GM21723 (cell line): ENCODE data around the gene HSD17B12.

ENCODE experiments used
- ATAC-seq: cut with Tn5 transposase; IDR thresholded peaks from one replicate; pipeline ENCODE4 v1.9.1; 2021; ENCODE audit warnings: mild to moderate bottlenecking, moderate library complexity; ENCODE audit not compliant: unreplicated experiment

Gene HSD17B12

DNA sequence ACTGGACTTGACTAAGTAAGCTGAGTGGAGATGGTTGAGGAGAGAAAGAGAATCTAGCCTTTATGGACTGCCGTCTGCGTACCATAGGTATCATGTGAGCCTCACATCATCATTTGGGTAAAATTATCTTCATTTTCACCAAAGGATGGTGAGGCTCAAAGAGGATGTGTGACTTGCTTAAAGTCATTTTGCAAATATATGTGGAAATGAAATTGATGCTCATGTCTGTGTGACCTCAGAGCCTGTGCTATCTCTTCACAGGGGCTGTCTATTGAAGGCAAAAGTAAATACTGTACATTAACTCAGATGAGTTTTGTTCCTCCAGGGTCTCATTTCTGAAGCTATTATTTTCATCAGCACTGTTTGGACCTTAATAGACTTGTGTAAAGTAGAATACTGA is 116.8 kb downstream of the HSD17B12 start:
- ATAC-seq = no peak

DNA sequence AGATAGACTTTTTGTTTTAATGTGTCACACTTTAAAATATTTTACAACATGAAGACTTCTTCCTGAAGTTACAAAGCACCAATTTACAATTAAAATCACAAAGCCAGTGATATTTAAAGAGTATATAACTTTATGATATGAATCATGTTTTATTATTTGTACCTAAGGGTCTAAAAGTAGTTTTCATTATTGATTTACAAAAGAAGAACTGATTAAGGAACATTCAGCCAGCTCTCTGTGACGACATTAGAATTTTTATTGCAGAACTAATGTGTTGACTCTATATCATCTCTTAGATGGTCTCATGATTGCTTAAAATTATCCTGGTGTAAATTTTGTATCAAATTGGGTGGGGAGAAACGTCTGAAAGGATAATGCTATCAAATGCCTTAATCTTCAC is 117.3 kb downstream of the HSD17B12 start:
- no peak for ATAC-seq

DNA sequence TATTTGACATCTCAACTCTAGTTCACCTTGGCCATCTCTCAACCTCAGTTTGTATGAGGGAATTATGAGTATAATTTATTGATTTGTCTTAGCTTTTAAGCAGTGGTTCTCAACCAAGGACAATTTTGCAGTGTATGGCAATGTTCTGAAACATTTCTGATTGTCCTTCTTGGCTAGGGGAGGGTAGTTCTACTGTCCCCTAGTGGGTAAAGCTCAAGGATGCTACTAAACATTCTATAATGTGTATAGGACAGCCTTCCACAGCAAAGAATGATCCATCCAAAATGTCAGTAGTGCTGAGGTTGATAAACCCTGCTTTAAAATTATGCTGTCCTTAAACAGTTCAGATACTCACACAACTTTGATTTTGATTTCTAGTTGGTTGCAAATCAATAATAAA is 122.0 kb downstream of the HSD17B12 start:
- ATAC-seq = no peak

DNA sequence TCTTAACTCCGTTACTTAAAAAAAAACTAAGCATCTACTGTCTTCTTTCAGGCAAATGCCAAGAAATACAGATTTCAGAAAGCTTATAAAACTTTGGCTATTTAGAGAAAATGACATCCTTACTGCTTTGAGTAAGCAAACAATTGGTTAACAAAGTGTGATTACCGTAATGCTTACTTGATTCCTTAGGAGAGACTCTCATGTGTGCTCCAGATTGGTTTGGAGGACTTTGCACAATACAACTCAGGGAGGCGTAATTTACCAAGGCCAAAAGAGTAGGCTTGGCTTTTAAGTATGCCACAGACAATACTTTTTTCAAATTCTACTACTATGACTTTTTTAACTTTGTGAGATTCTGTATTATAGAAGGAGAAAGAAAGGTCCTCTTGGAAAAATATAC is 123.2 kb downstream of the HSD17B12 start:
- no peak for ATAC-seq

DNA sequence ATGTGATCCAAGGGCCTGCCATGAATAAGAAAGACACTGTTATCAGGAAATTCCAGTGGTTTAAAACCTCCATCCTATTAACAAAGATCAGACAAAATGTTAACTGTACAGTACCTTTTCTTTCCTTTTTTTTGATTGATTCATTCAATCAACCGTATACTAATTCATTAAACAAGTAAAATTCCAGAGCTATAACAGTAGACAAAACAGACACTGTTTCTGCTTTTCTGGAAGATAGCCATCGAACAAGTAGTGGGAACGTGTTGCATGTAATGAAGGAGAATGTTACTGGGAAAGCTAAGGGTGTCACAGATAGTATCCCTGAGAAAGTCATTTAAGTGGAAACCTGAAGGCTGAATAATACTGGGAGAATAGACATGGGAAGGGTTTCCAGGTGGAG is 126.4 kb downstream of the HSD17B12 start:
- ATAC-seq = no peak

DNA sequence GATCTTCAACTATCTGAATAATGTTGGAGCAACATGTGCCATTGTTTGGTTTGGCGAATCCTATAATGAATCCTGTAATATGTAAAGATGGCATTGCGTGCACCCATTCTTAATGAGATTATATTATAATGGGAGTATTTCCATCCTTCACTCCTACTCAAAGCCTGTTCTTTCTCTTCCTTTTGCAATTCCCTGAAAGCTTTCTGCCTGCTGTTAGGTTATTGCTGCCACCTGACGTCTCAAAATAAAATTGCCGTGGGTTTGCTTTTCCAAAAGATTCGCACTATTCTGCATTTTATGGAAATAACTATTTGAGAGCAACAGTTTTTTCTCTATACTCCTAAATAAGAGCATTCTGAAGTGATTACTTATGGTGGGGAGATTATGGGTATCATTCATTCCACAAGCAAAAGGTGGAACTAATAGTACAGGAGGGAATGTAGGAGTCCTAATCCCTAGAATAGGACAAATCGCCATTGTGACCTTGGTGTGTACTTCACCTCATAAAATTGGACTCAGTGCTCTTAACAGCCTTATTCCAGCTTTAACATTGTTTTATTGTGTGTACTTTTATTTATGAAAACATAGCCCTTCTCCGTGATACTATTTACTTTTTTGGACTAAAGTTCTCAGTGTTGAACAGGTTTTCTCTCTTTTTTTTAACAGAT is 130.5 kb downstream of the HSD17B12 start:
- no peak for ATAC-seq

DNA sequence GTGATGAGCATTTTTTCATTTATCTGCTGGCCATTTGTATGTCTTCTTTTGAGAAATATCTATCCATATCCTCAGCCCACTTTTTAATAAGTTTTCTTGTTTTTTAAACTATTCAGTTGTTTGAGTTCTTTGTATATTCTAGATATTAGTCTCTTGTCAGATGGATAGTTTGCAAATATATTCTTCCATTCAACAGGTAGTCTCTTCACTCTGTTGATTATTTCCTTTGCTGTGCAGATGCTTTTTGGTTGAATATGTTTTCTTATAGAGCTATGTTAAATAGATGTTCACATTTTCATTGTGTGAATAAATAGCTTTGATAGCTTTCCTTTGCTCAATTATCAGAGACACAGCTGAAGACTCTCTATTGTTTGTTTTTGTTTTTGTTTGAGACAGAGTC is 131.9 kb downstream of the HSD17B12 start:
- no peak for ATAC-seq

DNA sequence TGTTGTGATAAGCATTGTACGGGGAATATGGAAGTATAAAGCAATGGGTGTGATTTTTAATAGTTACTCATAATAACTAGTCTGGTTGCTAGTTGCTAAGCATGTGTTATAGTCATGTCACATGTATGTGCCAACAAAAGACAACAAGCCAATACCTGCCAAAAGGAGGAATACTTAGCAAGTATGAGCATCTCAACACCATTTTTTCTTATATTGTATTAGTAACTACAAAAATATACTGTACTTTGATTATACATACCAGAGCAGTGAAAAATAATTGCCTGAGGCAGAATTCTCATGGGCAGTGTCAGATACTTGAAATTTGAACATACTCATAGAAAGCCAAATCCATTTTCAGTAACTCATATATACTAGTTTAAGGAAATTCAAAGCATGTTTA is 137.7 kb downstream of the HSD17B12 start:
- no peak for ATAC-seq

DNA sequence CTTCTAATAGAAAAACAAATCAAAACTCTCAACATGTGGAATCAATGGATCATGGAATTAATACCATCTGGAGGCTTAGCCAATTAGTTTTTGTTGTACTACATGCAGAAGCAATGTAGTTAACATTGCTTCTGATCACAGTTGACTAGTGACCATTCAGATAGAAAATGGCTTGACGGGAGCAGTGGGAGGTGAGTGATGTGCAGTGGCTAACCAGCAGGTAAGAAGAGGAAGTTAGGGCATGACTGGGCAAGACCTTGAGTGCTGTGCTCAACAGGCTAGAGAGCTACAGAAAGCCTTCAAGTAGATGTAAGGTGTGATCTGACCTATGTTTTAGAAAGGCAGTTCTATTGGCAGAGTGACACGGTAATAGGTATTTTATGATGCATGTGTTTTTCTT is 139.4 kb downstream of the HSD17B12 start:
- peak; percentile 74 for ATAC-seq

DNA sequence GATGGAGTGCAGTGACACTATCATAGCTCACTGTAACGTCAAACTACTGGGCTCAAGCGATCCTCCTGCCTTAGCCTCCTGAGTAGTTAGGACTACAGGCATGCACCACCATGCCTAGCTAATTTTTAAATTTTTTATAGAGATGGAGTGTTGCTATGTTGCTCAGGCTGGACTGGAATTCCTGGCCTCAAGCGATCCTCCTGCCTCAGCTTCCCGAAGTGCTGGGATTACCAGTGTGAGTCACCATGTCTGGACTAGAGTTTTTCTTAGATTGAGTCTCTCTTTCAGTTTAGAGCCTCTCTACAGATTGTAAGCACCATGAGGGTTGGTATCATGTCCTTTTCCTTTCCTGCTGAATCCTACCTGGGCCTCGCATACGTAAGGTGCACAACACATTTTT is 142.8 kb downstream of the HSD17B12 start:
- no peak for ATAC-seq

DNA sequence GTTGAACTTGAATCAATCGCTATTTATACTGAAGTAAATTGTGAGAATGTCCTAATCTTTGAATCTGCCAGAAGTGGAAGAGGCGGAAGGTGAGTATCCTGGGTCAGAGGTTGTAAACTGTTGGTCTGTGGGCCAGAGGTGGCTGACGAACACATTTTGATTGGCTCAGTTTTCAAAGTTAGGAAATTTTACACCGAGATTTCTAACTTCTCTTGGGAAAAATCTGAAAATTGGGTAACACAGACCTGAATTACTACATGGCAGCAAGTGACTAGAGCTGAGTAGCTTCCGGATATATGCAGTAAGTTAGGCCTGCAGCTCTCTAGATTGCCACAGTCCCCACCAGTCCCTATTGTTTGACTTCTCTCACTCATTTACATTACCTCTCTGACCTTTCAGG is 143.3 kb downstream of the HSD17B12 start:
- ATAC-seq = no peak

DNA sequence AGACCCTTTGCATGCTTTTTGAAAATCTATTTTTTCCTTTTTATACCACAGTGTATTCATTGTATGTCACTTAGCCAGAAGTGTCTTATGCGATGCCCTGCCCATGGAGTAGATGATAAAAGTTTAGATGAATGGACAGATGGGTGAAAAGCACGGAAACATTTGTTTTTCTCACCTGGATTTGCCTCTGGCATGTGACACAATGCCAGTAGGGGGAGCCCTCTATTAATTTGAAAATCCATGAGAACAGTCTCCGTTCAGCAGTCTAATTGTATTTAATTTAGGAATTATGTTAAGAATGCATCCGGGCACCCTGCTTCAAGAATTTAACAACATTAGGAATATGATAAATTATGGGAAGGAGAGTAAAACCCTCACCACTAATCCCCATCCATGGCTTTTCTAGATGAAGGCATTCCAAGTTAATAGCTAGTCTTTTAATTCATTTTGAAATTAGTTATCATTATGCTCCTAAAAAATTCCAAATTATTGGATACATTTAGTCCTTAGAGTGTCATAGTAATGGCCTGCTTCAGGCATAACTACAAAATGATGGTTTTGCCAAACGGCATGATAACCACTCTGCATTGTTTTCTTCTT is 144.8 kb downstream of the HSD17B12 start:
- no peak for ATAC-seq

DNA sequence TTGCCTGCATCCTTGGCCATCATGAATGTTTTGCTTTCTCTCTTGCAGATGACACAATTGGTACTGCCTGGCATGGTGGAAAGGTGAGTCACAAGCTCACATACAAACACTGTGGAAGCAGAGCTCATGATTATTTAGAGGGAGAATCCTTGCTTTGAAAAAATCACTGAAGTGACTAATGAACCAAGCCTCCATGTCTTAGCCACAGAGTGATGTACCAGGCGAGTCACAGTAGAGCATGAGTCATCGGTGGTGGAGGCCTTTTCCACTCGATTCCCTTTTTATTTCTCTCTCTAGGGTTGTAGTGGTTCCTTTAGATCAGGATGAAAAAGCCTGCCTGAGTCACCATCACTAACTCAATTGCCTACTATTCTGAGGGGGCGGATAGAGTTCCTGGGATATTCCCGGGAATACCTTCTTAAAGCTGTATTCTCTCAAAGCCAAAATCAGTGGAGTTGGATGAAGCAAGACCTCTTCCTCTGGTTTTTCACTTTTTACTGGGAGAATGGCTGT is 150.4 kb downstream of the HSD17B12 start:
- ATAC-seq = no peak

DNA sequence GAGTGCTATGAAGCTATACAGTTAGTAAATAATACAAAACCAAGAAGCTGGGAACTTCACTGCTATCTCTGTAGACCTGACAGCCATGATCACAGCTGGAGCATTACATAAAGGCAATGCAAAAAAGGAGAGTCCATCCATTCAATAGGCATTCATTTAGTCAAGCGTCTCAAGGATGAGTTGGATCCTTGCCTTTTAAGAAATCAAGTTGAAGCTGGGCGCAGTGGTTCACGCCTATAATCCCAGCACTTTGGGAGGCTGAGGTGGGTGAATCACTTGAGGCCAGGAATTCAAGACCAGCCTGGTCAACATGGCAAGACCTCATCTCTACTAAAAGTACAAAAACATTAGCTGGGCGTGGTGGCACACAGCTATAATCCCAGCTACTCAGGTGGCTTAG is 152.0 kb downstream of the HSD17B12 start:
- ATAC-seq = no peak

DNA sequence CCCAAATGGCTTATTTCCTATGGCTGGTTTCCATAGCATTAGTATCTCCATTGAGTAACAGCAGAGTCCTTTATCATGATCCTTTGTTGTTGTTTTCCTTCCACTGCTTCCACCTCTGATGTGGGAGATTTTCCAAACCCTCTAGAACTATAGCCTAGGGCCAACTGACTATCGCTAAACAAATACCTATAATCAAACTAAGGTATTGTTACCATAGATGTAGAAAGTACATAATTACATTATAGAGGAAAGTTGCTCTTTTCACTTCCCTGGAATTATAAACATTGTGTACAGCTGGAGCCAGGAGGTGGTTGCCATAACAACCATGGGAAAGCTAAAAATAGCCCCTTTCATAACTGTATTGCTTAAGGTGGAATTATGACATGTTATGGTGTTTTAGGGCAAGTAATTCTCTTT is 153.1 kb downstream of the HSD17B12 start:
- no peak for ATAC-seq

DNA sequence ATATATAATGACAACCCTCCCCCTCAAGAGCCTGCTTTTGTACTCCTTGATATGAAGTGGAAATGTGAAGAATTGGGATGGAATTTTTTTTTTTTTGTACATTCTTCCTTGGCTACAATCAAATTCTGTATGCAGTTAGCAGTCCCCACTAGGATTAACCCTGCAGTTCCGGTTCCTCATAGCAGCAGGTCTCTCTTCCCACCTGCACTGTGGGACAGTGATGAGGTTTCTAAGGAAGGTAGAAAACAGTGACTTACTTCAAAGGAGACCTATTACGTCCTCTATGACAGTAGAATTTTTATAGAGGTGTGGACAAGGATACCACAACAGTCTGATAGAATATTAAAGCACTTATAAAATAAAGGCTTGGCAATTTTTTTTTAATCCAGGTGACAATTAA is 153.7 kb downstream of the HSD17B12 start:
- ATAC-seq = no peak

DNA sequence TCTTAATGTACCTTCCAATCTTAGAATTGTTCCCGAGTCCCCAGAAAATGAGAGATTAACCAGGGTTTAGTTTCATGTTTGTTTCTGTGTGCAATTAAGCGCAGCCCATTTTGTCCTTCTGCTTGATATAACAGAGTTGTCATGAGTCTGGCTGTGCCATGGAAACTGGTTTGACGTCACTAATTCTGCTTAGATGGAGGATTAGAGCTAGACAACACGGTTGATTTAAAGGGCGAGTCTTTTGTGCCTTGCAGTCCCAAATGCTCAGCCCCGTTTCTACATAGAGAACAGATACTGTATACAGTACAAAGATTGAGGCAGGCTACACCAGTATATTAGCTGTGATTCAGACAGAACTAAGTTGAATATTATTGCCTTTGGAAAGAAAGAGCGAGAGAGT is 154.6 kb downstream of the HSD17B12 start:
- no peak for ATAC-seq

DNA sequence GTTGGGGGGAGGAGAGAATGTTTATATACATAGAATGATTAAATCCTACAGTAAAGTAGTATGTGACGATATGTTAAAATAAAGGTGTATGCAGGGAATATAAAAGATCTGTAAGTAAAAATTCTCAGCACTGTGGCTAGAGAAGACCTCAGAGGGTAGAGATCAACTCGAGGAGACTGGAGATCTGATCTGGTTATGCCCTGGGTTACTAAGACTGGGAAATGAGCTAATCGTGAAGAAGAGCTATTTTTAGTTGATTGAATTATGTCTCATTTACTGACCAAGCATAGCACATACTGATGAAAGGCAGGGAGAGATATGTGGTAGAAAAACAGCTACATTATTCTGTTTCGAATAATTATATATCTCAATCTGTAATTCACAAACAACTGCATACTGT is 157.3 kb downstream of the HSD17B12 start:
- no peak for ATAC-seq

DNA sequence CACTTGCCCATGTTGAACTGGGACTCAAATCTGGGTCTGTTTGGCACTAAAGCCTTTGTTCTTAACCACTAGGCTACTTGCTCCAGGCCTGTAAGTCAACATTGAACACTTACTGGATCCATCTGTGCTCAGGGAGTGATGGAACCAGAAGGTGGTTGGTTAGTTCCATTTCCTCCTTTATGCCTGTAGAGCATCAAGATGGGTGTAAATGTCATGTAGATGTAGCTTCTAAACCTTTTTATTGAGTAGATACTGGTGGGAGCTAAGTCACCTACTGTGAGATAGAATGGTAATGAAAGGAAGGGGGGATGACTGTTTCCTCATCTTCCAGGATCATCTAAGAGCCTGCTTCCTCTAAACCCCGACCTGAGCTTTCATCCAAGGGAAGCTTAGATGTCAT is 161.5 kb downstream of the HSD17B12 start:
- ATAC-seq = no peak

DNA sequence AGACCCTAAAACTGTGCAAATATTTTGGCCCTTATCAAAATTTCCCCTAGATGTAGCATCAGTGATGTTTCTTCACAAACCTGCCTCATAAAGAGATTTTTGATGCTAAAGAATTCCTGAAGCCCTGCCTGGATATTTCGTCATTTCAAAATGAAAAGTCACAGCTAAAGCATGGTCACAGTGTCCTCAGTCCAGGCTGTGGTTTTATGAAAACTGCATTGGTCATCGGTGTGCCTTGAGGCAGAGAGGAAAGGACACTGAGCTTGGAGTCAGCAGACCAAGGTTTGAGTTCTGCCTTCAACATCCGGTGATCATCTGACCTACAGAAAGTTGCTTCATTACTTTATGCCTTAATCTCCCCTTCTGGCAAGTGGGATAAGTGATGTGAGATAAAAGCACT is 165.3 kb downstream of the HSD17B12 start:
- no peak for ATAC-seq

DNA sequence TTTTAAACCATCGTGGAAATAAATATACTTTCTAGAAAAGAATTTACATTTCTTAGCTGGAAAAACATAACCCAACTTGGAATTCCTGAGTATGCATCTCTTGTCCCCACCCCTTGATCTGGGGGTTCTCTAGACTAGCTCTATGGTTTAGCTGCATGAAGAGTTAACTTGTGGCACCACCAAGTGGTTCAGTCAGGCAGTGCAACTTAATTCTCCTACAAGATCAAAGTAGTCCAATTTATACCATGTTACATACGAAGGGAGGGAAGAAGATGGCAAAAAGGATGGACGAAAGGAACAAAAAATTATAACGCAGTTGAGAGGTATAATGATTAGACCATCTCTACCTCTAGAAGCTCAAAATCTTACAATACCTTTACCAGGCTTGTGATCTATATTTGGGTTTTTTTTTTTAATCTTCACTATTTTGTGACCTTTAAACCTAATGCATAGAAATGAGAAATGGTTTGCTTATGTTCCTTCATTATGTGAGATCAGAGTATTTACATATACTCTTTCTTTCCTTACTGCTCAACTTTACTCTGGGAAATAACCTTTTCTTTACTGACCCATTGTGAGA is 171.6 kb downstream of the HSD17B12 start:
- peak; percentile 87 for ATAC-seq

DNA sequence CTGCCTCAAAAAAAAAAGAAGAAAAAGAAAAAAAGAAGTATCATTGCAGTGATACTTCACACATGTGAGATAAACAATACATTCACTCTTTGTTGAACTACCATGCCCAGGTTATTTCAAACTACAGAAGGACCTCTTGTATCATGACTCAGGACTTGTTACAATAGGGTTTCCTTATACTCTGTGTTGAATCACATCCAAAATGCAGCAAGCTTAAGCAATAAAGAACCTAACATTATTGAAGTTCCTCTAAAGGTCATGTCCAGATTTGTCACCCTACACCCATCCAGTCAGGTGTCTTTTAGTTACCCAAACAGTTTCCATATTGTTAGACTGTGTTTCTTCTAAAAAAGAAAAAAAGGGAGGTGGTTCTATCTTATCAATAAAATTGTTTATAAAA is 173.2 kb downstream of the HSD17B12 start:
- ATAC-seq = no peak
